Jurkat, Clone E6-1 (cell line): Measurements from ENCODE around the gene TNFAIP8. TPM values are rescaled to one million over a fixed set of nuclear protein-coding genes. Genes with fewer than 3 reads are reported as not detected.

Experiments used
- DNase-seq: peaks from one replicate; pipeline ENCODE4 v3.0.0-alpha.2; 2011; ENCODE audit warnings: low read depth, low spot score
- H3K4me3 ChIP-seq: 2 replicates; pipeline ENCODE4 v1.5.1; 2011; ENCODE audit warnings: mild to moderate bottlenecking, low read length, control low read depth, moderate library complexity
- polyA plus RNA-seq: library from polyadenylated mRNA; unstranded; fragments of >200 nt; gene quantifications from one replicate; pipeline ENCODE4 v1.2.1, GENCODE V29; 2012; ENCODE audit warnings: missing spikeins; ENCODE audit not compliant: insufficient read length, insufficient read depth

The TNFAIP8 gene
- 105 TPM for polyA plus RNA-seq

- no peak for DNase-seq
- H3K4me3 ChIP-seq: no peak within 1 kb of the TSS
Measured at GRCh38 chr5:119355685-119356611, at the start of gene TNFAIP8. TNFAIP8 (plus strand) TSS chr5:119356019; CDS start chr5:119356091, 72 bp downstream.

GRCh38 chr5:119307170-119307569 lies 48.6 kb upstream of the TNFAIP8 start:
- no peak overlapping the region for H3K4me3 ChIP-seq
- DNase-seq: no peak

DNA sequence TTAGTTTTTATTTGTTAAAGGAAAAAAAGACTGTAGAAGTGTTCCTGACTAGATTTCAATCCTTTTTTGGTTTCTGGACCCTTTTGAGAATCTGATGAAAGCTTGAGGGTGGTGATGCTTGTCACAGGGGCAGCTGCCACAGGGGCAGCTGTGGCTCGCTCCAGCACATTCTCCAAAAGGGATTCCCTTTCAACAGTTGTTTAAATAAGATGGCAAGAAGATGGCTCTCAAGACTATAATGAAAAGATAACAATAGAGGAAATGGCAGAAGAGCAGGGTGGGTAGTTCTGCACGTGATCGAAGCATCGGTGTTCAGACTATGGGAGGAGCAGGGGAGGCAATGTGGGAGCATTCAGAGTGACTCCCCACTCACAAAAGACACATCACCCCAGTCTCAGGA lies 46.5 kb upstream of the TNFAIP8 start:
- no peak for DNase-seq
- H3K4me3 ChIP-seq: peak overlapping the region; percentile 17

- no peak overlapping the region for H3K4me3 ChIP-seq
- DNase-seq: no peak
Measured at GRCh38 chr5:119311688-119312087, 44.1 kb upstream of the TNFAIP8 start.

GRCh38 chr5:119312403-119312802 lies 43.4 kb upstream of the TNFAIP8 start:
- H3K4me3 ChIP-seq: no peak overlapping the region
- DNase-seq: no peak

GRCh38 chr5:119313197-119313596 lies 42.6 kb upstream of the TNFAIP8 start:
- DNase-seq: no peak
- 0 out of 2 replicates have a peak overlapping the region, but pooled peaks have one; percentile 0 for H3K4me3 ChIP-seq

DNA sequence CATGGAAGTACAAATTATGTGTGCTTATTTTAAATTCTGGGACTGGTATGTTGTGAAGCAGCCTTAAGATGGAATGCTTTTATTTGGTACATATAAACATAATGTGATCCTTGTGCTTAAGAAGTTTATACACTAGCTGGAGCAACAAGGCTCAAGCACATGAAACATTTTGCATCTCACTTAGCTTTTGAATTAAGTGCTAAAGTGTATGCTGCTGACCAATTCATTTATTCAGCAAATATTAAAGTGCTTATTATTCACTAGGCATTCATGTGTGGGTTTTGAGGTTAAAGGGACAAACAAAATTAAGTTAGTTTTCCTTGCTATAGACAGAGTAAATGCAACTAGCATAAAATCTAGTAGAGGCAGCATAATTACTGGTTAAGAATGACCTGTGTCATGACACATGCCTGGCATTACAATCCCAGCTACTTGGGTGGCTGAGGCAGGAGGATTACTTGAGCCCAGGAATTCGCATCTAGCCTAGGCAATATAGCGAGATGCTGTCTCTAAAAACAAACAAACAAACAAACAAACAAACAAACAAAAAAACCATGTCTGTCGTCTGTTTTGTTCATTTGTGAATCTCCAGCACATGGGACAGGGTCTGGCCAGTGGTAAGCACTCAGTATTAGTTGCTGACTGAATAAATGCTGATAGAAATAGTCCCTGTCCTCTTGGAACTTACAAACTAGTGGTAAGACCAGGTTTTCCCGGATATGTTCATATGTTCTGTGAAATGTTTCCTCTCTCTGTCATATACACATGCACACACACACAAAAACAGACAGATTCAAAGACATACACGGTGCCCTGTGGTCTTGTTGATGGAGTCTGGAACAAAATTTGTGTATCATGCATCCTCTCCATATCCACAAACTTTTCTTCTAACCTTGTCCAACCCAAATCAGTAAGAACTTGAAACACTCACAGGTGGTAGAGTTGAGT lies 41.9 kb upstream of the TNFAIP8 start:
- H3K4me3 ChIP-seq: no peak overlapping the region
- no peak for DNase-seq

- H3K4me3 ChIP-seq: no peak overlapping the region
- DNase-seq: peak; percentile 84
Measured at GRCh38 chr5:119315516-119315949, 40.3 kb upstream of the TNFAIP8 start.

- no peak for DNase-seq
- H3K4me3 ChIP-seq: no peak overlapping the region
Measured at GRCh38 chr5:119316086-119316485, 39.7 kb upstream of the TNFAIP8 start.

- H3K4me3 ChIP-seq: no peak overlapping the region
- DNase-seq: no peak
Measured at GRCh38 chr5:119316906-119317305, 38.9 kb upstream of the TNFAIP8 start.

GRCh38 chr5:119318256-119318894 lies 37.4 kb upstream of the TNFAIP8 start:
- no peak for DNase-seq
- H3K4me3 ChIP-seq: no peak overlapping the region

GRCh38 chr5:119319401-119319800 lies 36.4 kb upstream of the TNFAIP8 start:
- DNase-seq: no peak

DNA sequence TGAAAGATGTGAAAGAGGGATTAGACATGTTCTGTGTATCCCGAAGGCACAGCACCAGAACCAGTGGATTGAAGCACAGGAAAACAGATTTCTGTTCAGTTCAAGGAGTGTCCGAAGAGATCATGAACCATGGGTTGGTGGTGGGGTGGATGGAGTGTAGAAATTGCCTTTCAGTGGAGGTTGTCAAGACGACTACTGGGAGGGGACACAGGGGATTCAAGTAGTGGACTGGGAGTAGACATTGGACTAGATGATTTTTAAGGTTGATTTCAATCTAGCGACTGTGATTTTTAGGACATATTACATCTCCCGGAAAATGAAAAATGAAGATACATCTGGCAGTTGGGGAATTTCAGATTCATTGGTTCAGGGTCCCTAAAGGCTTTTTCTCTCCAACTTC lies 35.9 kb upstream of the TNFAIP8 start:
- DNase-seq: no peak
- no peak overlapping the region for H3K4me3 ChIP-seq

More at GRCh38 chr5:119319401-119319800, 36.4 kb upstream of the TNFAIP8 start:
- H3K4me3 ChIP-seq: no peak overlapping the region

GRCh38 chr5:119321569-119322311 lies 34.1 kb upstream of the TNFAIP8 start:
- H3K4me3 ChIP-seq: no peak overlapping the region

DNA sequence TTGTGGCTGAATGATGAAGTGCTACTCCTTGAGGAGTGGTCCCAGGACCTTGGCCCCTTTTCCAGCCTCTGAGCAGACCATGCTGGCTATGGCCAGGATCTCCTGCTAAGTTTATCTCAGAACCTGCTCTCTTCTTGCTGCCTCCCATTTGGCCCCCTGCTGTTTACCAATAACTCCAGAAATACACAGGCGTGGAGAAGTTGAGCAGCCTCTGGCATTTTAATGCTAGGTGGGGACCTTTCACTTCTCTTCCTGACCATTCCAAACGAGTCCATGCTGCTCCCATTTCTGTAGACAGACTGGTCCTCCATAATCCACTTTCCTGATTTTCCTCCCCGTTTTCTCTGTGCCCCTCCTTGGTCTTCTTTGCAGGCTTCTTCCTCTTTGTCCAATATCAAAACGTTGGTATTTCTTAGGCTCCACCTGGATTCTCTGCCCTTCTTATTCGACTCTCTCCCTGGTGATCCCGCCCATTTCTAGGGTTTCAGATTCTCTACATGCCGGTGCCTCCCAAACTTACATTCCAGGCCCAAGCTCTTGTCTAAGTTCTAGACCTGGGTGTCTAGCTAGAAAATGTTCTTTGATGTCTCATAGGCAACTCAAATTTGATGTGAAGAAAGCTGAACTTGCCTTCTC lies 33.4 kb upstream of the TNFAIP8 start:
- no peak for DNase-seq
- no peak overlapping the region for H3K4me3 ChIP-seq

More at GRCh38 chr5:119321569-119322311, 34.1 kb upstream of the TNFAIP8 start:
- no peak for DNase-seq

DNA sequence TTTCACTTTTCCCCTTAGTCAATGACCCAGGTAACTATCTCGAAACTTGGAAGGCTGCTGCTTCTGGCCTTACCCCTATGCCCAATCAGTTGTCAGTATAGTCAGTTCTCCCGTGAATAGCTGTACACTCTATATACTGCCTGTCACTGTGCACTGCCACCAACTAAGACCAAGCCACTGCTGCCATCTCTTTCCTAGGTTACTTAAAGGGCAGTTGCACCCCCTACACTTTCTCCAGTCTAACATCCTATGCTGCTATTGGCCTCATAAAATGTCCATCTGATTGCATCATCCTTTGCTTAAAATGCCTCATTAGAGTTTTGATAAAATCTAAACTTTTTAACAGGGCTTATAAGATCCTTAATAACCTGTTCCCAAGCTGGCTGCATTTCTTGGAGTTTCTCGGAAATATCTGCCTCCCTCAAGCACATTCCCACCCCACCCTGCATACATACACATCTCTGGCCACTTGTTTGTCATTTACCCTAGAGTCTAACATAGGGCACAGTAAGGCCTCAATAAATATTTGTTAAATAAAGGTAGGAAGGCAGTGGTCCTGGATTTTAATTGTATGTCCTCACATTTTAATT lies 32.8 kb upstream of the TNFAIP8 start:
- no peak for DNase-seq
- H3K4me3 ChIP-seq: no peak overlapping the region

GRCh38 chr5:119323601-119324000 lies 32.2 kb upstream of the TNFAIP8 start:
- H3K4me3 ChIP-seq: no peak overlapping the region
- no peak for DNase-seq

DNA sequence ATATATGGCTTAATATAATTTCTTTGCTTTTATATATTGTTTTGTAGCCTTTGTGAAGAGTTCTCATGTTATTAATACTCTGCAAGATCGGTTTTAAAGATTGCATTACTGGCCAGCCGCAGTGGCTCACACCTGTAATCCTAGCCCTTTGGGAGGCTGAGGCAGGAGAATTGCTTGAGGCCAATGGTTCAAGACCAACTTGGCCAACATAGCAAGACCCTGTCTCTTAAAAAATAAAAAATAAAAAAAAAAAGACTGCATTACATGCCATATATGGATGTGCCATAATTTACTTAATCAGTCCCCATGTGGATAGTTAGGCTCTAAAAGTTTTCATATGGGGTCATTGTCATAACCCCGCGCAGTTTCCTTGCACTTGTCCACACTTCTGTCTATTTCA lies 31.0 kb upstream of the TNFAIP8 start:
- H3K4me3 ChIP-seq: no peak overlapping the region
- DNase-seq: no peak
